GM18526 (cell line): ENCODE measurements around the gene ATF1.

Source experiments
- POLR2A ChIP-seq: IDR thresholded peaks from 3 replicates; pipeline ENCODE4 v1.6.1; 2011; ENCODE audit not compliant: insufficient read length; ENCODE audit errors: extremely low read depth

Gene ATF1

GRCh38 chr12:50763639-50764285, at the start of gene ATF1:
Gene ATF1, plus strand, starts transcription at chr12:50764101. Its CDS starts 16,045 bp downstream, at chr12:50780146.
- TF ChIP-seq POLR2A, result peak; percentile 96

GRCh38 chr12:50715174-50715573, 48.7 kb upstream of the ATF1 start:
- no peak for TF ChIP-seq POLR2A

- TF ChIP-seq POLR2A, result no peak
These were observed 45.1 kb upstream of the ATF1 start for GRCh38 chr12:50718760-50719159.

GRCh38 chr12:50720085-50720484, 43.8 kb upstream of the ATF1 start:
- TF ChIP-seq POLR2A, result no peak

GRCh38 chr12:50720501-50720900, 43.4 kb upstream of the ATF1 start:
- no peak for TF ChIP-seq POLR2A

- no peak for TF ChIP-seq POLR2A
These were observed 40.0 kb upstream of the ATF1 start for GRCh38 chr12:50723865-50724264.

GRCh38 chr12:50725011-50725942, 38.6 kb upstream of the ATF1 start:
- TF ChIP-seq POLR2A, result no peak

GRCh38 chr12:50727466-50727865, 36.4 kb upstream of the ATF1 start:
- no peak for TF ChIP-seq POLR2A

- no peak for TF ChIP-seq POLR2A
These were observed 35.5 kb upstream of the ATF1 start for GRCh38 chr12:50728417-50728816.

- no peak for TF ChIP-seq POLR2A
These were observed 35.1 kb upstream of the ATF1 start for GRCh38 chr12:50728841-50729240.

- TF ChIP-seq POLR2A, result no peak
These were observed 31.3 kb upstream of the ATF1 start for GRCh38 chr12:50732591-50732990.

- no peak for TF ChIP-seq POLR2A
These were observed 30.2 kb upstream of the ATF1 start for GRCh38 chr12:50733706-50734105.

GRCh38 chr12:50734409-50735263, 29.3 kb upstream of the ATF1 start:
- no peak for TF ChIP-seq POLR2A

GRCh38 chr12:50739611-50740010, 24.3 kb upstream of the ATF1 start:
- no peak for TF ChIP-seq POLR2A

- no peak for TF ChIP-seq POLR2A
These were observed 23.6 kb upstream of the ATF1 start for GRCh38 chr12:50740307-50740706.
